Measurements from ENCODE around the gene CDH4. TPM values are rescaled to one million over a fixed set of nuclear protein-coding genes. Genes with fewer than 3 reads are reported as not detected.

CDH4 gene
- total and polyA plus RNA-seq, 11 donors, result 0.04 to 0.54 (median 0.08) TPM; not detected in 1

GRCh38 chr20:61577065-61577464, 325.0 kb downstream of the CDH4 start:
- no peak overlapping the region for H3K27ac ChIP-seq
- TF ChIP-seq POLR2A (IDR thresholded peaks at IDR 0.05), result no peak
- TF ChIP-seq CTCF (IDR thresholded peaks at IDR 0.05), result no peak
- WGBS, 4 donors, result 87 to 100% (median 97%) methylated on average over 1 of the region's 1 CpG
- DNase-seq, result no peak
- no peak overlapping the region for H3K4me3 ChIP-seq
- H3K9me3 ChIP-seq, result no peaks in the 10 kb centered on the region
- no peaks in the 10 kb centered on the region for H3K36me3 ChIP-seq
- no peak for ATAC-seq
- intact Hi-C loops (cut with DNase I), result no loop called here
- H3K4me1 ChIP-seq, result no peaks in the 10 kb centered on the region
- peaks cover 0 to 21% (median 0%) of the 10 kb centered on the region in 9 donors for H3K27me3 ChIP-seq

DNA sequence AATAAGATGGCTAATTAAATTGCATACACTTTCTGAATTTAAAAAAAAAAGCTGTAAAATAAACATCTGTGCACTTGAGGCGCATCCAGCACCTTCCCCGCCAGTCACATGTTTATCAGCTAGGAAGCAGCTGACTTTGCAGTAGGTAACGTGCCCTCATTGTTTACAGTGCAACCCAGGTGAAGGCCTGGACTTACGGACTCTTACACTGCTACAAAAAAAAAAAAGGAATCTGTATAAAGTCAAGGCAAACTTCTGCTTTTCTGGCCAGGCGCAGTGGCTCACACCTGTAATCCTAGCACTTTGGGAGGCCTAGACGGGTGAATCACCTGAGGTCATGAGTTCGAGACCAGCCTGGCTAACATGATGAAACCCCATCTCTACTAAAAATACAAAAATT, 327.8 kb downstream of the CDH4 start:
- no peak for TF ChIP-seq POLR2A (IDR thresholded peaks at IDR 0.05)
- no peak for TF ChIP-seq CTCF (IDR thresholded peaks at IDR 0.05)
- H3K4me1 ChIP-seq, result peaks cover 0 to 6% (median 0%) of the 10 kb centered on the region in 12 donors
- no peak overlapping the region for H3K4me3 ChIP-seq
- H3K27ac ChIP-seq, result no peak overlapping the region
- no peaks in the 10 kb centered on the region for H3K36me3 ChIP-seq
- no peaks in the 10 kb centered on the region for H3K9me3 ChIP-seq
- DNase-seq (no peak), ATAC-seq (no peak)
- peaks cover 0 to 33% (median 3%) of the 10 kb centered on the region in 9 donors for H3K27me3 ChIP-seq
- intact Hi-C loops (cut with DNase I), result loop anchor here in 1 of 10 donors (10.0 kb wide), 1 partner anchor 65 kb away; no protein-coding TSS in a partner anchor
- WGBS, 4 donors, result 74 to 85% (median 82%) methylated on average over 7 of the region's 7 CpGs

- H3K27me3 ChIP-seq, result peaks cover 0 to 33% (median 3%) of the 10 kb centered on the region in 9 donors
- DNase-seq (peak in 1 of 5 donors; percentile 13), ATAC-seq (no peak)
- 72 to 81% (median 76%) methylated on average over 11 to 16 of the region's 16 CpGs for WGBS, 4 donors
- TF ChIP-seq CTCF (IDR thresholded peaks at IDR 0.05) (no peak), POLR2A (IDR thresholded peaks at IDR 0.05) (no peak)
- H3K27ac ChIP-seq, result no peak overlapping the region
- H3K36me3 ChIP-seq, result no peaks in the 10 kb centered on the region
- intact Hi-C loops (cut with DNase I), result loop anchor here in 1 of 10 donors (10.0 kb wide), 1 partner anchor 66 kb away; no protein-coding TSS in a partner anchor
- H3K4me3 ChIP-seq, result no peak overlapping the region
- H3K9me3 ChIP-seq, result no peaks in the 10 kb centered on the region
- H3K4me1 ChIP-seq, result peaks cover 0 to 10% (median 0%) of the 10 kb centered on the region in 12 donors
These were observed 329.1 kb downstream of the CDH4 start for GRCh38 chr20:61580958-61581824.

DNA sequence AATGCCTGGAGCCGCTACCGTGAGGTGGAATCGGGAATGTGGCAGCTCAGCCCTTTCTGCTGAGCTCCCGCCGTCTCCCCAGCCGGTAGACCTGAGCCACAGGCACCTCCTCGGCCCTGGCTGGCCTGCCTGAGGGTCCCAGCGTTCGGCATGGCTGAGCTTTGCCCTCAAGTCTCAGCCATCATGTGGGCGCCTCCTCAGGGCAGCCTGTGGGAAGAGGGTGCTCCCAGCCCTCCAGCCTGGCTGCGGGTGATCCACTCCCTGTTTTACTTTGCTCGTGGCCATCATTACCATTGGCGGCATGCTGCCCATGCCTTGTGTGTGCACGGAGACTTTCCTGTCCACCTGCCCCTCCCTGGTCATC, 329.7 kb downstream of the CDH4 start:
- DNase-seq, result peak in 1 of 5 donors; percentile 15
- WGBS, 4 donors, result 61 to 76% (median 72%) methylated on average over 4 to 14 of the region's 14 CpGs
- H3K27ac ChIP-seq, result no peak overlapping the region
- H3K4me3 ChIP-seq, result no peak overlapping the region
- no peak for TF ChIP-seq CTCF (IDR thresholded peaks at IDR 0.05)
- no peak for TF ChIP-seq POLR2A (IDR thresholded peaks at IDR 0.05)
- no peaks in the 10 kb centered on the region for H3K9me3 ChIP-seq
- ATAC-seq, result no peak
- peaks cover 0 to 33% (median 3%) of the 10 kb centered on the region in 9 donors for H3K27me3 ChIP-seq
- intact Hi-C loops (cut with DNase I), result loop anchor here in 1 of 10 donors (10.0 kb wide), 1 partner anchor 67 kb away; no protein-coding TSS in a partner anchor
- H3K4me1 ChIP-seq, result peaks cover 0 to 10% (median 0%) of the 10 kb centered on the region in 12 donors
- no peaks in the 10 kb centered on the region for H3K36me3 ChIP-seq
